Fibroblast of peridontal ligament (primary cell): ENCODE results near the gene ARL9.

Source experiments
- DNase-seq: peaks from one replicate; pipeline ENCODE4 v3.0.0-alpha.2; 2010; ENCODE audit errors: extremely low read depth

ARL9 gene, protein sequence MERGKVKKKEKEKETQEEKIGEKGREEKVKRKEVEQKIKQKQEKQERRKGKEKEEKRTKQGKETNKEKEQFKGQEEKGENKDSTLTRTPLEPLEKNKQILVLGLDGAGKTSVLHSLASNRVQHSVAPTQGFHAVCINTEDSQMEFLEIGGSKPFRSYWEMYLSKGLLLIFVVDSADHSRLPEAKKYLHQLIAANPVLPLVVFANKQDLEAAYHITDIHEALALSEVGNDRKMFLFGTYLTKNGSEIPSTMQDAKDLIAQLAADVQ

GRCh38 chr4:56505269-56506130, at the start of gene ARL9:
Gene ARL9, plus strand, starts transcription at chr4:56505791. Its CDS starts 72 bp downstream, at chr4:56505863.
- DNase-seq, result peak; percentile 58

- DNase-seq, result no peak
Observed at GRCh38 chr4:56460085-56460484, 45.5 kb upstream of the ARL9 start.

DNA sequence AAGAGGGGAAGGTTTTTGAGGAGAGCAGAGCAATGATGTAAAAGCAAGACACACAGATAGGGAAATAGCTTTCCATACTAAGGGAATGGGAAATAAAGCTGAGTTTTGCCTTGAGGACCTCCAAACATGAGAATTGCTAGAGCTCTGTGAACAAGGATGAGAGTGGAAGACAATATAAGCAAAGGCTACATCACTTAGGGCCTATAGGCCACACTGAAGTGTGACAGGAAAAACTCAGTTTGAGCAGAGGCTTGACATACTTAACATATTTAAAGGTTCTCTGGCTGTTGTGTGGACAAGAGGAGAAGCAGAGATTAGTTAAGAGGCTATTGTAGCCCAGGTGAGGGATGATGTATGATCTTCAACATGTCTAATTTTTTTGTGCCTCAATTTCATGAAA, 43.4 kb upstream of the ARL9 start:
- no peak for DNase-seq

- DNase-seq, result no peak
Observed at GRCh38 chr4:56463711-56464110, 41.9 kb upstream of the ARL9 start.

GRCh38 chr4:56464581-56464980, 41.0 kb upstream of the ARL9 start:
- no peak for DNase-seq

DNA sequence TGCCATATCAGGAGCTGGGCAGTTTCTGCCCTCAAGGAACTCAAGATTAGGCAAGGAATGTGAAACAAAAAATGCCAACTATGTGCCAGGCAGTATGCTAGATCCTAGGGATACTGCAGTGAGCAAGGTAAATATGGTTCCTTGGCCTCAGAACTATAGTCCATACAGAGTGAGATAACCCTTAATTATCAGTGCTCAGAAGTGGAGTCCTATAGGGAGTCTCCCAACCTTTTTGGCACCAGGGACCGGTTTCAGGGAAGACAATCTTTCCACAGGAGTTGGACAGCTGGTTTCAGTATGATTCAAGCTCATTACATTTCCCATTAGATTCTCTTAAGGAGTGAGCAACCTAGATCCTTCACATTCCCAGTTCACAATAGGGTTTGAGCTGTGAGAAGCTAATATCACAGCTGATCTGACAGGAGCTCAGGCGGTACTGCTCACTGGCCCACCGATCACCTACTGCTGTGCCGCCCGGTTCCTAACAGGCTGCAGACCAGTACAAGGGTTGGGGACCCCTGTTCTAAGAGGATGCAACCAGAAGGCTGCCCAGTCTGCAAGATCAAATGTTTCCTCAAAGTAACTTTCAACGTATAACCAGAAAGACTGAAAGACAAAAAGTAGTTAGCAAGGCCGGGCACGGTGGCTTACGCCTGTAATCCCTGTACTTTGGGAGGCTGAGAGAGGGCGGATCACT, 39.8 kb upstream of the ARL9 start:
- DNase-seq, result peak; percentile 15

DNA sequence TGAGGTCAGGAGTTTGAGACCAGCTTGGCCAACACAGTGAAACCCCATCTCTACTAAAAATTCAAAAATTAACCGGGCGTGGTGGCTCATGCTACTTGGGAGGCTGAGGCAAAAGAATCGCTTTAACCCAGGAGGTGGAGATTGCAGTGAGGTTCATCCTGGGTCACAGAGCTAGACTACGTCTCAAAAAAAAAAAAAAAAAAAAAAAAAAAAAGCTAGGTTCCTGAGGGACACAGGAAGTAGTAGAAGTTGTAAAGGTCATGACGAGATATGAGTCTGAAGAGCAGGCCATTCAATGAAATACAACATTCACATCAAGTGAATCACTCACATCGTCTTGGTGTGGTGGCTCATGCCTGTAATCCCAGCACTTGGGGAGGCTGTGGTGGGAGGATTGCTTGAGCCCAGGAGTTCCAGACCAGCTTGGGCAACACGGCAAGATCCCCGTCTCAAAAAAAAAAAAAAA, 39.3 kb upstream of the ARL9 start:
- DNase-seq, result peak; percentile 70

DNA sequence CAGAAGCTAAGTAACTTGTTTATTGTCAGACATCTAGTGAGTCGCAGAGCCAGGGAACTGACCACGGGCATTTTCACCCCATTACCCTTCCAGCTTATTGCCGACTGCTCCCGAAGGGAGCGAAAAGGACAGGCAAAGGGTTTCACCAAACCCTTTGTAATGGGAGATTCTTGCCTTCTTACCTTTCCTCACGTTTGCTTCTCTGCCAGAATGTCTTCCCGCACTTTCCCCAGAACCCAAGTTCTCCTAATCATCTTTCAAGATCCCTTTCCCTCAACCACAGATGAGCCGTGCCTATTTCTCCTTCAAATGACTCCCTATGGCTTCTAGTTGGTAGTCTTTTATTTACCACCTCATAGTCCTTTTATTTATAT, 38.7 kb upstream of the ARL9 start:
- DNase-seq, result no peak

DNA sequence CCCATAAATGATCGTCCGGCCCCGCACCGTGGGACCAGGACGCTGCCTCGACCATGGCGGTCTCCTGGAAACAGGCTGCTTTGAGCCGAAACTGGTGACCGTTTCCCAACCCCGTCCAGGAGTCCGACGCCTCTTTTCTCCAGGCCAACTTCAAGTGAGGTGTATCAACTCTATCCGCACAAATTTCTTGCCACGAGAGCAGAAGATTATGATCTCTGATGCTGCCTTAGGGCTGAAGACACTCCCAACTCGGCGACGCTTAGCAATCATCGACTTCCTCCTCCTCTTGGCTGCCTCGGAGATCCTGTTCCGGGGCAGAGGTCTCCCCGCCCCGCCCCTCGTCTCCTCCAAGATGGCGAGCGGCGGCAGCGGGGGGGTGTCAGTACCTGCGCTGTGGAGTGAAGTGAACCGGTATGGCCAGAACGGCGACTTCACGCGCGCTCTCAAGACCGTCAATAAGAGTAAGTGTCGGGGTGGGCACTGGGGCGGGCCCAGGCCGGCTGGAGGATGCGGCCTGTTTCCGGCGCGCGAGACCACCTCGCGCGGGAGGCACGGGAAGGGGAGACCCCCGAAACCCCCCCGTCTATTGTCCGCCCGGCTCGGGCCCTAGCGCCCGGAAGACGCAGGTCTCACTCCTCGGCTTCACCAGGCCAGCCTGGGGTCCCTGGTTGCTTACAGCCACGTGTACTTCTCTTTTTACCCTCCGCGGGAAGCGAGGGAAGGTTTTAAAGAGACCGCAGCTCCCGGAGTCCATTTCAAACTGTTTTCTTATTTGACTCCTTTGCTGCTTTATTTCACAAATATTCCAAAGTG, 38.1 kb upstream of the ARL9 start, which contains the start of gene SRP72:
Gene SRP72 (plus strand): TSS at position 334 of the 813 bp plus-strand sequence. CDS start 19 bp downstream, at position 353.
- DNase-seq, result peak; percentile 80

GRCh38 chr4:56468097-56468422, 37.5 kb upstream of the ARL9 start:
- peak; percentile 15 for DNase-seq

DNA sequence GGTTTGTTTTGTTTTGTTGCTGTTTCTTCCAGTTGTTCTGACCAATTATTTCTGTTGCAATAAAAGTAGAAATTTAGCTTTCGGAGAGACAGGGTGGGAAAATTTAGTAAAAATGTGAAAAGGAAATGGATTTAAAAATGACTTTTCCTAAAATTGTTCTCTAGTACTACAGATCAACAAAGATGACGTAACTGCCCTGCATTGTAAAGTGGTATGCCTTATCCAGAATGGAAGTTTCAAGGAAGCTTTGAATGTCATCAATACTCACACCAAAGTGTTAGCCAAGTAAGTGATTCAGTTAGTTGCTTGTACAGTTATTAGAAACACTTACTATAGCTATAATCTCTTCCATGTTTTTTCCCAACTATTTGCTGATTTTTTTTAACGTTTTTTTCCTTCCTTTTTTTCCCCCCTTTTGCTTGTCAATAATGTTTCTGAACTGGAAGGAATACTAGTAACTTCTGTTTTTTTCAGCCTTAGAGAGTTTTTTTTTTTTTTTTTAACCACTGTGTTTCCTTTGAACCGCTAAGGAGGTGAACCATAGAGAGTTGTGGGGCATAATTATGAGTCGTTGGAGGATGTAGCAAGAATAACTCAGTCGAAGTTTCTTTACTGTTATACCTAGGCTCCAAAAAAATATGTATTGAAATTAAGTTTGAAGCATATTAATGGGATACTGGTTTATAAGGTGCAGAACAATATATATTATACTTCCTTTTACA, 35.9 kb upstream of the ARL9 start:
- peak; percentile 15 for DNase-seq

GRCh38 chr4:56475917-56476316, 29.7 kb upstream of the ARL9 start:
- no peak for DNase-seq

GRCh38 chr4:56477192-56477702, 28.3 kb upstream of the ARL9 start:
- DNase-seq, result no peak

- no peak for DNase-seq
Observed at GRCh38 chr4:56480691-56481090, 24.9 kb upstream of the ARL9 start.

GRCh38 chr4:56496241-56496640, 9.3 kb upstream of the ARL9 start:
- no peak for DNase-seq

- peak; percentile 9 for DNase-seq
Observed at GRCh38 chr4:56511098-56511497, 5.5 kb downstream of the ARL9 start.

GRCh38 chr4:56512166-56512565, 6.6 kb downstream of the ARL9 start:
- DNase-seq, result peak; percentile 31

DNA sequence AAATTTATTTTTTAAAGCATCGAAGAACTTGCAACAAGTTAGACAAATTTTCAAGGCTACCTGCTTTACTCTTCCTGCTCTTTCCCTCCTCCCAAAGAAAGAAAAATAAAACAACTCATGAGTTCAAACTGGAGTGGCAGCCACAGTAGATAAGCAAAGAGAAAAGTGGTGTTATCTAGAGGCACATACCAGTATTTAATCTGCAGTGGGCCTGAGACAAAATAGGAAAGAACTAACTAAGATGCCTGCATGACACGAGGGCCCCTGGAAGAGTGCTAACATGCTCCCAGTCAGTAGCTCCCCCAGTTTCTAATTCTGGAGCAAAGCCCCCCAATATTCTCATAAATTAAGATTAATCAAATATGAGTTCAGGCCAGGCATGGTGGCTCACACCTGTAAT, 7.9 kb downstream of the ARL9 start:
- no peak for DNase-seq

GRCh38 chr4:56530269-56531148, 24.9 kb downstream of the ARL9 start:
- peak; percentile 75 for DNase-seq
